ENCODE data around the gene CCT5.

DNA sequence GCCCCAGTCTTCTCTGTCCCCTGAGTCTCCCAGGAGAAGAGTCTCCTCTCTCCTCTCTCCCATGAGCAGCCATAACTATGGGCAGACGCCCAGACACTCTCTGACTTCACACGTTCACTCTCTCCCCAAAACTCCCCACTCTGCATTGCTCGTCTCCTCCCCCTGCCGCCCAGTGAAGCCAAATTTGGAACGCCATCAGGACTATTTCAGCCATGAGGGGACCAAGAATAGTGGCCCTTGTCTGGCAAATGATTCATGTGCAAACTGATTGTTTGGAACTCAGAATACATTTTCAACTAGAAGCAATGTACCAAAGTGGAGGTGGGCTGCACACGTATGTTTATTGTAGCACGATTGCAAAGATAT lies 36.8 kb downstream of the CCT5 start:
- TF ChIP-seq PATZ1 (CRISPR knock-in tag; IDR thresholded peaks at IDR 0.05; ENCODE audit: borderline replicate concordance), result no peak
- no peak for TF ChIP-seq ZFP3 (CRISPR knock-in tag; IDR thresholded peaks at IDR 0.05)
- no peak for TF ChIP-seq ZNF565 (CRISPR knock-in tag; conservative IDR thresholded peaks at IDR 0.05; ENCODE audit: low read depth)
- no peak for TF ChIP-seq POU6F1 (CRISPR knock-in tag; IDR thresholded peaks at IDR 0.05; ENCODE audit: borderline replicate concordance, low read depth)
- no peak for TF ChIP-seq PPARA (CRISPR knock-in tag; IDR thresholded peaks at IDR 0.05; ENCODE audit: borderline replicate concordance)
- TF ChIP-seq CREB5 (CRISPR knock-in tag; IDR thresholded peaks at IDR 0.05; ENCODE audit: low read depth), result no peak
- TF ChIP-seq BACH2 (CRISPR knock-in tag; IDR thresholded peaks at IDR 0.05; ENCODE audit: borderline replicate concordance), result no peak
- TF ChIP-seq ARNTL (CRISPR knock-in tag; IDR thresholded peaks at IDR 0.05; ENCODE audit: borderline replicate concordance, low read depth), result no peak
- no peak for TF ChIP-seq ZFP30 (CRISPR knock-in tag; IDR thresholded peaks at IDR 0.05)

All from SK-N-SH treated with all-trans-retinoic acid at 6 μM for 48 hours (cell line).